ENCODE data around the gene MIPEP. TPM values are rescaled to one million over a fixed set of nuclear protein-coding genes. Genes with fewer than 3 reads are reported as not detected.
"Not testable (repeated sequence)": the region's sequence is repeated elsewhere in the genome, so short reads cannot be mapped to it uniquely, and the experiment has no call there.

MIPEP gene
- total and polyA plus RNA-seq, 12 donors: 13.9 to 28.6 (median 20.7) TPM

- H3K27me3 ChIP-seq: no peaks in the 10 kb centered on the region
- H3K4me3 ChIP-seq: no peak overlapping the region
- no peak for DNase-seq
- TF ChIP-seq CTCF (IDR thresholded peaks at IDR 0.05): no peak
- TF ChIP-seq POLR2A (IDR thresholded peaks at IDR 0.05): no peak
- no peaks in the 10 kb centered on the region for H3K36me3 ChIP-seq (replicated peaks in 1 of 2)
- H3K27ac ChIP-seq: no peak overlapping the region
- H3K9me3 ChIP-seq (replicated peaks in 1 of 3): no peaks in the 10 kb centered on the region
- WGBS, 4 donors: 76 to 100% (median 86%) methylated on average over 1 of the region's 1 CpG
- no peaks in the 10 kb centered on the region for H3K4me1 ChIP-seq (replicated peaks in 1 of 2)
- intact Hi-C loops (cut with DNase I): no loop called here
These were observed 122.3 kb downstream of the MIPEP start for GRCh38 chr13:23766939-23767338.

GRCh38 chr13:23766283-23766682 is 122.9 kb downstream of the MIPEP start:
- intact Hi-C loops (cut with DNase I): no loop called here
- H3K4me1 ChIP-seq (replicated peaks in 1 of 2): no peaks in the 10 kb centered on the region
- H3K27ac ChIP-seq: no peak overlapping the region
- H3K9me3 ChIP-seq (replicated peaks in 1 of 3): no peaks in the 10 kb centered on the region
- no peaks in the 10 kb centered on the region for H3K27me3 ChIP-seq
- DNase-seq: no peak
- H3K36me3 ChIP-seq (replicated peaks in 1 of 2): no peaks in the 10 kb centered on the region
- TF ChIP-seq POLR2A (IDR thresholded peaks at IDR 0.05): no peak
- TF ChIP-seq CTCF (IDR thresholded peaks at IDR 0.05): no peak
- 91 to 94% (median 91%) methylated on average over 2 of the region's 2 CpGs for WGBS, 4 donors
- no peak overlapping the region for H3K4me3 ChIP-seq

GRCh38 chr13:23765531-23765930 is 123.7 kb downstream of the MIPEP start:
- WGBS, 4 donors: 91 to 98% (median 95%) methylated on average over 6 of the region's 6 CpGs
- TF ChIP-seq CTCF (IDR thresholded peaks at IDR 0.05) (no peak), POLR2A (IDR thresholded peaks at IDR 0.05) (no peak)
- Histone ChIP-seq H3K27ac (no peak overlapping the region), H3K4me1 (replicated peaks in 1 of 2) (no peaks in the 10 kb centered on the region), H3K36me3 (replicated peaks in 1 of 2) (no peaks in the 10 kb centered on the region), H3K27me3 (no peaks in the 10 kb centered on the region), H3K4me3 (no peak overlapping the region), H3K9me3 (replicated peaks in 1 of 3) (no peaks in the 10 kb centered on the region)
- intact Hi-C loops (cut with DNase I): no loop called here
- DNase-seq: no peak

GRCh38 chr13:23763318-23763717 is 125.9 kb downstream of the MIPEP start:
- no peaks in the 10 kb centered on the region for H3K4me1 ChIP-seq (replicated peaks in 1 of 2)
- no peak for DNase-seq
- no peak overlapping the region for H3K27ac ChIP-seq
- H3K4me3 ChIP-seq: no peak overlapping the region
- H3K36me3 ChIP-seq (replicated peaks in 1 of 2): no peaks in the 10 kb centered on the region
- TF ChIP-seq CTCF (IDR thresholded peaks at IDR 0.05) (no peak), POLR2A (IDR thresholded peaks at IDR 0.05) (no peak)
- 85 to 98% (median 95%) methylated on average over 3 of the region's 3 CpGs for WGBS, 4 donors
- intact Hi-C loops (cut with DNase I): no loop called here
- H3K27me3 ChIP-seq: no peaks in the 10 kb centered on the region
- H3K9me3 ChIP-seq (replicated peaks in 1 of 3): no peaks in the 10 kb centered on the region

GRCh38 chr13:23761760-23762159 is 127.4 kb downstream of the MIPEP start:
- H3K27ac ChIP-seq; intact Hi-C loops (cut with DNase I): not testable (repeated sequence)

More at GRCh38 chr13:23761760-23762159, 127.4 kb downstream of the MIPEP start:
- H3K9me3 ChIP-seq (replicated peaks in 1 of 3); H3K4me3 ChIP-seq; H3K4me1 ChIP-seq (replicated peaks in 1 of 2); DNase-seq; H3K27me3 ChIP-seq; H3K36me3 ChIP-seq (replicated peaks in 1 of 2): not testable (repeated sequence)
- 79 to 94% (median 90%) methylated on average over 8 of the region's 8 CpGs for WGBS, 4 donors

Data from adrenal gland (tissue), 12 donors.